Hypothalamus (tissue), 51 donors: ENCODE data around the gene ARL6IP1.
"Not testable (repeated sequence)": the region's sequence is repeated elsewhere in the genome, so short reads cannot be mapped to it uniquely, and the experiment has no call there.

Source experiments
- DNase-seq, 51 donors: peaks; one replicate each; lab custom pipeline; 2025; lab: John Stamatoyannopoulos, UW

Gene ARL6IP1

GRCh38 chr16:18800293-18800692 is 1.1 kb downstream of the ARL6IP1 start:
- DNase-seq = no peak

GRCh38 chr16:18799500-18799899 is 1.8 kb downstream of the ARL6IP1 start:
- no peak for DNase-seq

GRCh38 chr16:18797746-18798145 is 3.6 kb downstream of the ARL6IP1 start:
- no peak for DNase-seq

DNA sequence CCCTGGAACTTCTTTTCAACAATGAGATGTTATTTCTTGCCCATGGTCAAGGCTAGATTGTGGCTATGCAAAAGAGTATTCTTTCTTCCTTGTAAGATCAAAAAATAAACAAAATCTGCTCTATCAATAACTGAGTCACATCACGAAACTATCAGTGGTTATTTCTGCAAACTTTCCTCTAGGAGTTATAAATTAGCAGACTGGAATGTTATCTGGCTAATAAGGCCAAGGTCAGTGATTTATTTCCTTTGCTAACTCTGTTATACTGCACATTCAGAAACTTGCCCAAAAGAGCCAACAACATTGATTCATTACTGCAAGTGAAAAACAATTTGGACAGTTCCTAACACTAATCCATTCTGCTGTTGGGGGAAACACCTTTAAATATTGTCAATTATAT is 5.0 kb downstream of the ARL6IP1 start:
- DNase-seq = no peak

DNA sequence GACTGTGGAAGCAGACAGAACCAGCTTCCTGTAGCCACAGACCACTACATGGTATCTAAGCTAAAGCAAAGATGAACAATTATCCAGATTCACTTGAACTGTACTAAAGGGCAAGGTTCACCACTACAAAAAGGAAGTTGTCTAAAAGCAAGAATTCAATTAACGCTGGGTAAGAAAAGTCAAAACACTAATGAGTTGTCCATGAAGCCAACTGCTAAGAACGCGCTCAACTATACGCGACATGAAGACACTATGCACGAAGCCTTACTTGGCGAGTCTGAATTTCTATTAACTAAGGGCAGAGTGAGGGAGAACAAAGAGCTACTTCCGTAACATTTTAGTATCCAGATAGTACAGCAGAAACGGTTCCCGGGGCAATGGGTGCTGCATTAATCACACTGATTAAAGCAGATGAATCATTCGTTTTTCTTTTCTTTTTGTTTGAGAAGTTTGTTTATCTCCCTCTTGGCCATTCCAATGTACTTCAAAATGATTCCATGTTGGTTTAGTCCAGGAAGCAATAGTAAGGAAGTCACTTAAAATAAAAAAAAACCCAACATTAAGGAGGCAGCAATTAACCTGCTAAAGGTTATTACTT is 8.4 kb downstream of the ARL6IP1 start:
- no peak for DNase-seq

- peak; percentile 42 to 96 (median 87) for DNase-seq
Measured at GRCh38 chr16:18789850-18790706, 11.3 kb downstream of the ARL6IP1 start, which contains the start of gene RPS15A. RPS15A (minus strand) TSS chr16:18790334; CDS start chr16:18789113, 1,221 bp downstream.

- DNase-seq = peak in 1 of 51 donors; percentile 45
Measured at GRCh38 chr16:18789515-18789849, 11.9 kb downstream of the ARL6IP1 start.

DNA sequence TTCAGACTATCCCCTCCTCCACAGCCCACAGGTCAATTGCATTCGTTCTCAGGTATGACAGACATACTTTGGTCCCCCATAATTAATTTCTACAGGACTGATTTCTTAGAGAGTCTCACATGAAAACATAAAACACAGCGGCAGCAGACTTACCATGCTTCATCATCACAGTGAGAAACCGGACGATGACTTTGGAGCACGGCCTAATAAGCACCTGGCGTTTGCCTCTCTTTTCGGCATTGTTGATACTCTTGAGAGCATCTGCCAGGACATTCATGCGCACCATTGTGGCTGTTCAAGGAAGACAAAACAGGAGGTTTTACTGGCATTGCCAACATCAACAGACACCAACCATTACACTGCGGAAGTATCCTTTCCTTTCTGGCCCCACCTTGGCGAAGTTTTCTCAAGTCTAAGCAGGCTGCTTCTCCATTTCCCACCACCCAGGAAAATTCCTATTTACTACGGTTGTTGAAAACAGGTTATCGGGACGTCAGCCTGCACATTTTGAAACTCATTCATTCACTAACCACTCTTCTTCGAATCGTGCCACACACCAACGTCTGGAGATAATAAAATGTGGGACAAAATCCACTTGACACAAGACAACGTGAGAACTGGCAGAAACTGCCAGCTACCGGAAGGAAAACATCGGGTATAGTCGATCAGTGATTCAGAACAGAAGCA is 12.4 kb downstream of the ARL6IP1 start:
- DNase-seq = peak in 1 of 51 donors; percentile 47

GRCh38 chr16:18784917-18785623 is 16.3 kb downstream of the ARL6IP1 start:
- DNase-seq = no peak

- DNase-seq = no peak
Measured at GRCh38 chr16:18783430-18784341, 17.7 kb downstream of the ARL6IP1 start.

- DNase-seq = no peak
Measured at GRCh38 chr16:18782697-18783429, 18.5 kb downstream of the ARL6IP1 start.

DNA sequence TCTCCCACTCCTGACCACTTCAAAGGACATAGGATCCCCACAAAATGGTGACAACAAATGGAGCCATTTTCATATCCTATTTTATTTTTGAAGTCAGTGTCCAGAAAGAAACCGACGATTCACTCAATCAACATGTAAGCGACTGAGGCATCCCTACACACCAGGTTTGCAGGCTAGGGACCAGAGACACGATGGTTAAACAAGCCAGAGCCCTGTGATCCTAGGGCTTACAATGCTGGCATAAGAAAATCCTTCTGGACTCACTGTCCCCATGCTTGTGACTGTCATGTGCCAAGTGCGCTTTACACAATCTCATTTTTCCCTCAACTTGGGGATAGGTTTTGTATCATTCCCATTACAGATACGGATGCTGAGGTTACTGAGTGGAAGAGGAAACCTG is 20.1 kb downstream of the ARL6IP1 start:
- not testable (repeated sequence) for DNase-seq

DNA sequence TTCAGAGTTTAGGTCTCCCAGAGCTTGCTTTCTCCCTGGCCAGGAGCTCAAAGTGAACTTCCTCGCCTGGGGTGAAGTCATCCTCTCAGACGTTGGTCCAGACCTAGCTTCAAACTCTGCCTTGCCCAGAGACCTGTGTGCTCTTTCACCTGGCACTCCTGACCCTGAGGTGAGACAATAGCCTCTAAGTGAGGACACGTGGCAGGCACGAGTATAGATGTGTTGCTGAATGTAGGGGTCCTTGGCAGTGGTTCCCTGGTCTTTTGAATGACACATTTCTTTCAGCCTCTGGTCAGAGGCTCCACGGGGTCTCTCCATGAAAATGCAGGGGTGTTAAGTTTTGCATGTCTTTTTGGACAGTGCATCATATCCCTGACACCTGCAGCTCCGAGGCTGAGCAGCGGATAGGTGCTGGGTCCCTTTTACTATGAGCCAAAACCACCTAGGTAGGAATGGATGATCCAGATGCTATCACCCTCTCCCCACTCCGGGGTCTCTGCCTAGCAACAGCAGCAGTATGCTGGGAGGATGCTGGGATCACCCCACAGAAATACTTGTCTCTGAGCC is 20.8 kb downstream of the ARL6IP1 start:
- not testable (repeated sequence) for DNase-seq

- not testable (repeated sequence) for DNase-seq
Measured at GRCh38 chr16:18777664-18778063, 23.7 kb downstream of the ARL6IP1 start.

DNA sequence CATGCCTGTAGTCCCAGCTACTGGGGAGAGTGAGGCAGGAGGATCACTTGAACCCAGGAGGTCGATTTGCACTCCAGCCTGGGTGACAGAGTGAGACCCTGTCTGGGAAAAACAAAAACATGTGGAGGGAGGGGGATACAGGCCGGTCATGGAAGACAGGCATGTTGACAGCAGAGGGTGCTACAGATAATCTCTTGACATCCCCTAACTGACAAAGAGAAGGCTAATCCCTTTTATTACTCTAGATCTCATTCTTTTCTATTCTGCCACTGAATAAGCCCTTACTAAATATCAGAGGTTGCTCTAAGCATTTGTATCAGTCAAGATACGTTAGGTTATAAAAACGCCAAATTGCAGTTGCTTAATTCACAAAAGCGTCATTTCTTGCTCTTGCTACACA is 25.0 kb downstream of the ARL6IP1 start:
- not testable (repeated sequence) for DNase-seq

DNA sequence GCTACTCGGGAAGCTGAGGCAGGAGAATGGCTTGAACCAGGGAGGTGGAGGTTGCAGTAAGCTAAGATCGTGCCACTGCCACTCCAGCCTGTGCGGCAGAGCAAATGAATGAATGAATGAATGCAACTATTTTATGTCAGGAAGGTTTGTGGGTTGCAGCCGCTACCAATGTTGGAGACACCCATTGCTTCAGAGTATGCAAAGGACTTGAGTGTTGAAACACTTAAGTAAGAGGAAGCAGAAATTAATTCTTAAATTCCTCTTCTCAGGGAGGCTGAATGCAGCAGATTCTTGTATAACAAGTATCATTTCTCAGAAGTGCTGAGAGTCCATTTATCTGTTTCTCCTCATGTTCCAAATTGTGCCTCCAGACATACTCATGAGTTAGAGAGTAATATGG is 26.7 kb downstream of the ARL6IP1 start:
- not testable (repeated sequence) for DNase-seq

GRCh38 chr16:18772171-18772570 is 29.2 kb downstream of the ARL6IP1 start:
- DNase-seq = not testable (repeated sequence)

- DNase-seq = not testable (repeated sequence)
Measured at GRCh38 chr16:18770336-18770962, 30.9 kb downstream of the ARL6IP1 start.
